ENCODE measurements around the gene P3H1. TPM values are rescaled to one million over a fixed set of nuclear protein-coding genes. Genes with fewer than 3 reads are reported as not detected.
"Not testable (repeated sequence)": the region's sequence is repeated elsewhere in the genome, so short reads cannot be mapped to it uniquely, and the experiment has no call there.

Gene P3H1
- total RNA-seq, 1 experiment from 2014 or later, result 57.8 TPM

DNA sequence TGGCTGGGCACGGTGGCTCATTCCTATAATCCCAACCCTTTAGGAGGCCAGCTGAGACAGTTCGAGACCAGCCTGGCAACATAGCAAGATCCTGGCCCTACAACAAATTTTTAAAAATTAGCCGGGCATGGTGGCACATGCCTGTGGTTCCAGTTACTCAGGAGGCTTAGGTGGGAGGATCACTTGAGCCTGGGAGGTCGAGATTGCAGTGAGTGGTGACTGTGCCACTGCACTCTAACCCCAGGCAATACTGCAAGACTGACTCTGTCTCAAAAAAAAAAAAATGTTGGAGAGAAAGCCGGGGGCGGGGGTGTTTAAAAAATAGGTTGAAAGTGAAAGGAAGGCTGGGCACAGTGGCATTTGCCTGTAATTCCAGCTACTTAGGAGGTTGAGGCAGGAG lies 43.3 kb downstream of the P3H1 start:
- ChIA-PET POLR2A (ENCODE audit: low non-redundant PET) (no interaction called here), CTCF (interaction anchor here (0.7 kb wide), 1 partner anchor 154 kb away, joined by 3 read pairs; no protein-coding TSS in a partner anchor)
- no peak overlapping the region for H3K4me3 ChIP-seq (ENCODE audit: low read depth, low read length, poor library complexity, severe bottlenecking)
- TF ChIP-seq EZH2 (IDR thresholded peaks at IDR 0.05; ENCODE audit: borderline replicate concordance, low read depth, low read length, poor library complexity, severe bottlenecking), result no peak
- TF ChIP-seq, protein P1, sequence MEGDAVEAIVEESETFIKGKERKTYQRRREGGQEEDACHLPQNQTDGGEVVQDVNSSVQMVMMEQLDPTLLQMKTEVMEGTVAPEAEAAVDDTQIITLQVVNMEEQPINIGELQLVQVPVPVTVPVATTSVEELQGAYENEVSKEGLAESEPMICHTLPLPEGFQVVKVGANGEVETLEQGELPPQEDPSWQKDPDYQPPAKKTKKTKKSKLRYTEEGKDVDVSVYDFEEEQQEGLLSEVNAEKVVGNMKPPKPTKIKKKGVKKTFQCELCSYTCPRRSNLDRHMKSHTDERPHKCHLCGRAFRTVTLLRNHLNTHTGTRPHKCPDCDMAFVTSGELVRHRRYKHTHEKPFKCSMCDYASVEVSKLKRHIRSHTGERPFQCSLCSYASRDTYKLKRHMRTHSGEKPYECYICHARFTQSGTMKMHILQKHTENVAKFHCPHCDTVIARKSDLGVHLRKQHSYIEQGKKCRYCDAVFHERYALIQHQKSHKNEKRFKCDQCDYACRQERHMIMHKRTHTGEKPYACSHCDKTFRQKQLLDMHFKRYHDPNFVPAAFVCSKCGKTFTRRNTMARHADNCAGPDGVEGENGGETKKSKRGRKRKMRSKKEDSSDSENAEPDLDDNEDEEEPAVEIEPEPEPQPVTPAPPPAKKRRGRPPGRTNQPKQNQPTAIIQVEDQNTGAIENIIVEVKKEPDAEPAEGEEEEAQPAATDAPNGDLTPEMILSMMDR (conservative IDR thresholded peaks at IDR 0.05; ENCODE audit: low read depth, low read length), result no peak
- no peak for DNase-seq (ENCODE audit: low spot score)
- H3K9me3 ChIP-seq (ENCODE audit: low read depth, low read length, poor library complexity, severe bottlenecking), result no peaks in the 10 kb centered on the region
- intact Hi-C loops (cut with micrococcal nuclease; ENCODE audit: unreplicated experiment), result no loop called here
- H3K27ac ChIP-seq (ENCODE audit: low read depth, low read length, poor library complexity, severe bottlenecking), result no peak overlapping the region
- no peaks in the 10 kb centered on the region for H3K27me3 ChIP-seq (replicated peaks; ENCODE audit: insufficient read depth, low read depth, low read length, poor library complexity)
- no peaks in the 10 kb centered on the region for H3K36me3 ChIP-seq (ENCODE audit: insufficient read depth, low read length, poor library complexity, severe bottlenecking)
- no TSS peak for BruUV-seq (replicated peaks)
- H3K4me1 ChIP-seq (ENCODE audit: insufficient read depth, low read length, poor library complexity, severe bottlenecking), result no peaks in the 10 kb centered on the region

DNA sequence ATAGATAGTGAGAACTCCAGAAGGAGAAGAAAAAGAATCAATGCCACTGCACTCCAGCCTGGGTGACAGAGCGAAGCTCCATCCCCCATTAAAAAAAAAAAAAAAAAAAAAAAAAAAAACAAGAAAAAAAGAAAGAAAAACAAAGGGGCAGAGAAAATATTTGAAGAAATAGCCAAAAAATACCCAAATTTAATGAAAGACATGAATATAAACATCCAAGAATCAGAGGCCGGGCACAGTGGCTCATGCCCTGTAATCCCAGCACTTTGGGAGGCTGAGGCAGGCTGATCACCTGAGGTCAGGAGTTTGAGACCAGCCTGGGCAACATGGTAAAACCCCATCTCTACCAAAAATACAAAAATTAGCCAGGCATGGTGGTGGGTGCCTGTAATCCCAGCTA lies 44.4 kb downstream of the P3H1 start:
- H3K9me3 ChIP-seq (ENCODE audit: low read depth, low read length, poor library complexity, severe bottlenecking); H3K27me3 ChIP-seq (replicated peaks; ENCODE audit: insufficient read depth, low read depth, low read length, poor library complexity); H3K4me3 ChIP-seq (ENCODE audit: low read depth, low read length, poor library complexity, severe bottlenecking); H3K4me1 ChIP-seq (ENCODE audit: insufficient read depth, low read length, poor library complexity, severe bottlenecking); CTCF ChIA-PET; H3K27ac ChIP-seq (ENCODE audit: low read depth, low read length, poor library complexity, severe bottlenecking); BruUV-seq (replicated peaks); intact Hi-C loops (cut with micrococcal nuclease; ENCODE audit: unreplicated experiment); DNase-seq (ENCODE audit: low spot score); H3K36me3 ChIP-seq (ENCODE audit: insufficient read depth, low read length, poor library complexity, severe bottlenecking): not testable (repeated sequence)
- POLR2A ChIA-PET (ENCODE audit: low non-redundant PET), result interaction anchor here (0.7 kb wide), 1 partner anchor 182 kb away, joined by 3 read pairs; no protein-coding TSS in a partner anchor

DNA sequence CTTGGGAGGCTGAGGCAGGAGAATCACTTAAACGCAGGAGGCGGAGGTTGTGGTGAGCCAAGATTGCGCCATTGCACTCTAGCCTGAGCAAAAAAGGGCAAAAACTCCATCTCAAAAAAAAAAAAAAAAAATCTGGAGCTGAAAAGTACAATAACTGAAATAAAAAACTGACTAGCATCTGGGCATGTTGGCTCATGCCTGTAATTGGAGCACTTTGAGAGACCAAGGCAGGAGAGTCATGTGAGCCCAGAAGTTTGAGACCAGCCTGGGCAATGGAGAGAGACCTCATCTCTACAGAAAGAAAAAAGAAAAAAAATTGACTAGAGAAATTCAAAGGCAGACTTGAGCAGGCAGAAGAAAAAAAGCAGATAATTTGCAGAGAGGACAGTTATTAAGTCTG lies 44.9 kb downstream of the P3H1 start:
- no TSS peak for BruUV-seq (replicated peaks)
- intact Hi-C loops (cut with micrococcal nuclease; ENCODE audit: unreplicated experiment), result no loop called here
- TF ChIP-seq, protein P1 (conservative IDR thresholded peaks at IDR 0.05; ENCODE audit: low read depth, low read length), result no peak
- TF ChIP-seq EZH2 (IDR thresholded peaks at IDR 0.05; ENCODE audit: borderline replicate concordance, low read depth, low read length, poor library complexity, severe bottlenecking), result no peak
- H3K27ac ChIP-seq (ENCODE audit: low read depth, low read length, poor library complexity, severe bottlenecking), result no peak overlapping the region
- ChIA-PET CTCF (no interaction called here), POLR2A (ENCODE audit: low non-redundant PET) (no interaction called here)
- no peaks in the 10 kb centered on the region for H3K4me1 ChIP-seq (ENCODE audit: insufficient read depth, low read length, poor library complexity, severe bottlenecking)
- H3K4me3 ChIP-seq (ENCODE audit: low read depth, low read length, poor library complexity, severe bottlenecking), result no peak overlapping the region
- H3K9me3 ChIP-seq (ENCODE audit: low read depth, low read length, poor library complexity, severe bottlenecking), result no peaks in the 10 kb centered on the region
- no peaks in the 10 kb centered on the region for H3K36me3 ChIP-seq (ENCODE audit: insufficient read depth, low read length, poor library complexity, severe bottlenecking)
- H3K27me3 ChIP-seq (replicated peaks; ENCODE audit: insufficient read depth, low read depth, low read length, poor library complexity), result no peaks in the 10 kb centered on the region
- DNase-seq (ENCODE audit: low spot score), result no peak

DNA sequence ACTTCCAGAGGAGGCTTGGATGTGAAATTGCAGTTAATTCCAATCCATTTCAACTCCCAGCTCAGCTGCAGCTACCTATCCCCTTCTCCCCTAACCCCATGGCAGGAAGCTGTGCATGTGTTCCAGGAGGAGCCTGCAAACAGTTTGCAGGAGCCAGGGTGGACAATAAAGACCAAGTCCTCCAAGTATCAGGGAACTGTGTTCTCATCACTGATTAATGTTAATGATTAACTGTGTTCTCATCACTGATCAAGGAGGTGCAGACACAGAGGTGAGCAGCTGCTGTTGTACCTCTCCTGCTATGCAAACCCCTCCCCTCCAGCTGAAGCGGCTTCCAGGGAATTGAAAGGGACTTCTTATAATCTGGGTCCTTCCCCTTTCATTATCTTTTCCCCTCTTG lies 46.0 kb downstream of the P3H1 start:
- no TSS peak for BruUV-seq (replicated peaks)
- DNase-seq (ENCODE audit: low spot score), result no peak
- H3K27me3 ChIP-seq (replicated peaks; ENCODE audit: insufficient read depth, low read depth, low read length, poor library complexity), result no peaks in the 10 kb centered on the region
- ChIA-PET POLR2A (ENCODE audit: low non-redundant PET) (no interaction called here), CTCF (no interaction called here)
- no peaks in the 10 kb centered on the region for H3K36me3 ChIP-seq (ENCODE audit: insufficient read depth, low read length, poor library complexity, severe bottlenecking)
- intact Hi-C loops (cut with micrococcal nuclease; ENCODE audit: unreplicated experiment), result no loop called here
- H3K9me3 ChIP-seq (ENCODE audit: low read depth, low read length, poor library complexity, severe bottlenecking), result no peaks in the 10 kb centered on the region
- H3K4me1 ChIP-seq (ENCODE audit: insufficient read depth, low read length, poor library complexity, severe bottlenecking), result no peaks in the 10 kb centered on the region
- TF ChIP-seq EZH2 (IDR thresholded peaks at IDR 0.05; ENCODE audit: borderline replicate concordance, low read depth, low read length, poor library complexity, severe bottlenecking), result no peak
- TF ChIP-seq, protein P1 (conservative IDR thresholded peaks at IDR 0.05; ENCODE audit: low read depth, low read length), result no peak
- no peak overlapping the region for H3K27ac ChIP-seq (ENCODE audit: low read depth, low read length, poor library complexity, severe bottlenecking)
- H3K4me3 ChIP-seq (ENCODE audit: low read depth, low read length, poor library complexity, severe bottlenecking), result no peak overlapping the region

DNA sequence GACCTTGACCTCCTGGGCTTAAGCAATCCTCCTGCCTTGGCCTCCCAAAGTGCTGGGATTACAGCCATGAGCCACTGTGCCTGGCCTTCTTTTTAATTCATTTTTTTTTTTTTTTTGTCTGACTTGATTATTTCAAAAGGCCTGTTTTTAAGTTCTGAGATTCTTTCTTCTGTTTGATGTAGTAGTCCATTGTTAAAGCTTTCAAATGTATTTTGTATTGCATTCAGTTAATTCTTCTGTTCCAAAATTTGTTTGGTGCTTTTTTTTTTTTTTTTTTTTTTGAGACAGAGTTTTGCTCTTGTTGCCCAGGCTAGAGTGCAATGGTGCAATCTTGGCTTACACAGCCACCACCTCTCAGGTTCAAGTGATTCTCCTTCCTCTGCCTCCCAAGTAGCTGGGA lies 52.4 kb downstream of the P3H1 start:
- H3K27me3 ChIP-seq (replicated peaks; ENCODE audit: insufficient read depth, low read depth, low read length, poor library complexity); H3K4me1 ChIP-seq (ENCODE audit: insufficient read depth, low read length, poor library complexity, severe bottlenecking); POLR2A ChIA-PET (ENCODE audit: low non-redundant PET); H3K27ac ChIP-seq (ENCODE audit: low read depth, low read length, poor library complexity, severe bottlenecking); intact Hi-C loops (cut with micrococcal nuclease; ENCODE audit: unreplicated experiment); BruUV-seq (replicated peaks); DNase-seq (ENCODE audit: low spot score); H3K4me3 ChIP-seq (ENCODE audit: low read depth, low read length, poor library complexity, severe bottlenecking); CTCF ChIA-PET: not testable (repeated sequence)
- H3K9me3 ChIP-seq (ENCODE audit: low read depth, low read length, poor library complexity, severe bottlenecking), result peaks cover 12% of the 10 kb centered on the region
- peaks cover 41% of the 10 kb centered on the region for H3K36me3 ChIP-seq (ENCODE audit: insufficient read depth, low read length, poor library complexity, severe bottlenecking)
